ENCODE data around the gene SLIT3.

SLIT3 gene

GRCh38 chr5:168689260-168689659 is 611.7 kb downstream of the SLIT3 start:
- H3K36me3 ChIP-seq (replicated peaks; ENCODE audit: low read depth, low read length) = no peaks in the 10 kb centered on the region

GRCh38 chr5:168686837-168687236 is 614.1 kb downstream of the SLIT3 start:
- H3K4me3 ChIP-seq (ENCODE audit: low read length) = no peak overlapping the region
- H3K9ac ChIP-seq (ENCODE audit: low read length) = no peak overlapping the region
- no peaks in the 10 kb centered on the region for H3K79me2 ChIP-seq (ENCODE audit: low read length)
- no peak overlapping the region for H3K4me2 ChIP-seq (ENCODE audit: low read length)
- no peaks in the 10 kb centered on the region for H3K36me3 ChIP-seq (replicated peaks; ENCODE audit: low read depth, low read length)
- H3K4me1 ChIP-seq (ENCODE audit: low read length) = no peaks in the 10 kb centered on the region
- TF ChIP-seq EZH2phosphoT487 (IDR thresholded peaks at IDR 0.05; ENCODE audit: low read depth) = no peak
- no peak for TF ChIP-seq CTCF (IDR thresholded peaks at IDR 0.05; ENCODE audit: low read depth, low read length)
- H3K27ac ChIP-seq (ENCODE audit: low read length) = no peak overlapping the region
- no peaks in the 10 kb centered on the region for H3K9me3 ChIP-seq (ENCODE audit: insufficient read depth, low read length)
- H2AFZ ChIP-seq (ENCODE audit: low read depth, low read length) = no peak overlapping the region
- H4K20me1 ChIP-seq (ENCODE audit: insufficient read depth, low read length) = no peaks in the 10 kb centered on the region
- H3K27me3 ChIP-seq (ENCODE audit: low read depth, low read length) = peaks cover 17% of the 10 kb centered on the region

More at GRCh38 chr5:168689260-168689659, 611.7 kb downstream of the SLIT3 start:
- Histone ChIP-seq H4K20me1 (ENCODE audit: insufficient read depth, low read length) (no peaks in the 10 kb centered on the region), H3K9ac (ENCODE audit: low read length) (no peak overlapping the region), H3K9me3 (ENCODE audit: insufficient read depth, low read length) (no peaks in the 10 kb centered on the region), H3K27ac (ENCODE audit: low read length) (no peak overlapping the region), H3K79me2 (ENCODE audit: low read length) (no peaks in the 10 kb centered on the region), H3K4me3 (ENCODE audit: low read length) (no peak overlapping the region), H3K4me2 (ENCODE audit: low read length) (no peak overlapping the region), H3K4me1 (ENCODE audit: low read length) (no peaks in the 10 kb centered on the region), H2AFZ (ENCODE audit: low read depth, low read length) (no peak overlapping the region), H3K27me3 (ENCODE audit: low read depth, low read length) (peaks cover 41% of the 10 kb centered on the region)
- no peak for TF ChIP-seq EZH2phosphoT487 (IDR thresholded peaks at IDR 0.05; ENCODE audit: low read depth)
- no peak for TF ChIP-seq CTCF (IDR thresholded peaks at IDR 0.05; ENCODE audit: low read depth, low read length)

- peaks cover 13% of the 10 kb centered on the region; the same call in 1 of the 2 replicates for H3K27me3 ChIP-seq (ENCODE audit: low read depth, low read length)
- no peak overlapping the region for H3K27ac ChIP-seq (ENCODE audit: low read length)
- no peak overlapping the region for H3K4me3 ChIP-seq (ENCODE audit: low read length)
- H3K36me3 ChIP-seq (replicated peaks; ENCODE audit: low read depth, low read length) = no peaks in the 10 kb centered on the region
- no peaks in the 10 kb centered on the region for H3K79me2 ChIP-seq (ENCODE audit: low read length)
- H3K9ac ChIP-seq (ENCODE audit: low read length) = no peak overlapping the region
- no peak overlapping the region for H3K4me2 ChIP-seq (ENCODE audit: low read length)
- no peak for TF ChIP-seq EZH2phosphoT487 (IDR thresholded peaks at IDR 0.05; ENCODE audit: low read depth)
- TF ChIP-seq CTCF (IDR thresholded peaks at IDR 0.05; ENCODE audit: low read depth, low read length) = no peak
- H4K20me1 ChIP-seq (ENCODE audit: insufficient read depth, low read length) = no peaks in the 10 kb centered on the region
- H3K4me1 ChIP-seq (ENCODE audit: low read length) = no peaks in the 10 kb centered on the region
- no peak overlapping the region for H2AFZ ChIP-seq (ENCODE audit: low read depth, low read length)
- H3K9me3 ChIP-seq (ENCODE audit: insufficient read depth, low read length) = no peaks in the 10 kb centered on the region
These were observed 615.4 kb downstream of the SLIT3 start for GRCh38 chr5:168685566-168685965.

GRCh38 chr5:168683927-168684295 is 617.0 kb downstream of the SLIT3 start:
- H2AFZ ChIP-seq (ENCODE audit: low read depth, low read length) = no peak overlapping the region
- no peak overlapping the region for H3K27ac ChIP-seq (ENCODE audit: low read length)
- H4K20me1 ChIP-seq (ENCODE audit: insufficient read depth, low read length) = no peaks in the 10 kb centered on the region
- TF ChIP-seq EZH2phosphoT487 (IDR thresholded peaks at IDR 0.05; ENCODE audit: low read depth) (no peak), CTCF (IDR thresholded peaks at IDR 0.05; ENCODE audit: low read depth, low read length) (no peak)
- no peaks in the 10 kb centered on the region for H3K4me1 ChIP-seq (ENCODE audit: low read length)
- H3K79me2 ChIP-seq (ENCODE audit: low read length) = no peaks in the 10 kb centered on the region
- peaks cover under 1% of the 10 kb centered on the region; the same call in 1 of the 2 replicates for H3K27me3 ChIP-seq (ENCODE audit: low read depth, low read length)
- no peak overlapping the region for H3K4me2 ChIP-seq (ENCODE audit: low read length)
- H3K9me3 ChIP-seq (ENCODE audit: insufficient read depth, low read length) = no peaks in the 10 kb centered on the region
- no peak overlapping the region for H3K4me3 ChIP-seq (ENCODE audit: low read length)
- H3K9ac ChIP-seq (ENCODE audit: low read length) = no peak overlapping the region
- H3K36me3 ChIP-seq (replicated peaks; ENCODE audit: low read depth, low read length) = no peaks in the 10 kb centered on the region
